GM12865 (cell line): ENCODE measurements around the gene RTKN2.

Source experiments
- DNase-seq: peaks from one replicate; pipeline ENCODE4 v3.0.0; 2010; ENCODE audit warnings: low read depth
- H3K4me3 ChIP-seq: 2 replicates; pipeline ENCODE4 v1.5.1; 2011; ENCODE audit warnings: mild to moderate bottlenecking, low read depth, low read length, control low read depth
- TF ChIP-seq, protein P1 (sequence below): IDR thresholded peaks from 2 replicates; pipeline ENCODE4 v1.5.1; 2011; ENCODE audit warnings: low read length, control low read depth, low read depth, inconsistent platforms; ENCODE audit not compliant: insufficient read depth; ENCODE audit errors: missing control alignments

Gene RTKN2

DNA sequence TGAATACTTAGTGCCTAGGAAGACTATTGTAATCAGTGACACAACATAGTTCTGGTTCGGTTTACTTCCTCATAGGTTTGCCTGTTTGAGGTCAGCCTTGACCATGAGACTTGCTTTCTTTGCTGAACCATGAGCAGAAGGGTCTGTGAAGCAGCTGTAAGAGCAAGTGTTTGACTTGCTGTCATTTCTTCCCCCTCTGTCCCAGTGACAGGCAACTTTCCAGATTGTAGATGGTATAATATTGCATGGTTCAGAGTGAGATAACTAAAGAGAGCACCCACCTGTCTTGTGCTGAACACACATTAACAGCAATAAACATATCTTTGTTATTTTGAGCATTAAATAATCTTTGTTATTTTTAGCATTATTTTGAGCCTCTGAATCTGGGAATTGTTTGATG is 9.3 kb upstream of the RTKN2 start:
- TF ChIP-seq, protein P1, sequence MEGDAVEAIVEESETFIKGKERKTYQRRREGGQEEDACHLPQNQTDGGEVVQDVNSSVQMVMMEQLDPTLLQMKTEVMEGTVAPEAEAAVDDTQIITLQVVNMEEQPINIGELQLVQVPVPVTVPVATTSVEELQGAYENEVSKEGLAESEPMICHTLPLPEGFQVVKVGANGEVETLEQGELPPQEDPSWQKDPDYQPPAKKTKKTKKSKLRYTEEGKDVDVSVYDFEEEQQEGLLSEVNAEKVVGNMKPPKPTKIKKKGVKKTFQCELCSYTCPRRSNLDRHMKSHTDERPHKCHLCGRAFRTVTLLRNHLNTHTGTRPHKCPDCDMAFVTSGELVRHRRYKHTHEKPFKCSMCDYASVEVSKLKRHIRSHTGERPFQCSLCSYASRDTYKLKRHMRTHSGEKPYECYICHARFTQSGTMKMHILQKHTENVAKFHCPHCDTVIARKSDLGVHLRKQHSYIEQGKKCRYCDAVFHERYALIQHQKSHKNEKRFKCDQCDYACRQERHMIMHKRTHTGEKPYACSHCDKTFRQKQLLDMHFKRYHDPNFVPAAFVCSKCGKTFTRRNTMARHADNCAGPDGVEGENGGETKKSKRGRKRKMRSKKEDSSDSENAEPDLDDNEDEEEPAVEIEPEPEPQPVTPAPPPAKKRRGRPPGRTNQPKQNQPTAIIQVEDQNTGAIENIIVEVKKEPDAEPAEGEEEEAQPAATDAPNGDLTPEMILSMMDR, result no peak
- DNase-seq, result no peak
- H3K4me3 ChIP-seq, result no peak overlapping the region

DNA sequence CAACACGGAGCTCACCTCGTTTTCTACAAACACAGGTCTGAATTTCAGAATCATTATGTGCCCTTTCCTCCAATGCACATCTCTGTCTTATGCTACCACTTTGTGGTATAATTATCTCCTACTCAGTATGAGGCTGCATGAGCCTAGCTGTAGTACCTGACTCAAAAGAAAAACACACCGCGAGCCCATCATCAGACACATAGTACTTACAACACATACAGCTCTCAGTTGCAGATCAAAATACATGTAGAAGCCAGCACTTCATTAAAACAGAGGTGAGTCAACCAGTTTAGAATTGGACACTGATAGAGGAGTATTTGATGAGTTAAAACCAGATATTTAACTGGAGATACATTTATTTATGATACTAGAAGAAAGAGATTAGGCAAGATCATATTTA is 1.4 kb upstream of the RTKN2 start:
- TF ChIP-seq, protein P1, result no peak
- no peak for DNase-seq
- no peak overlapping the region for H3K4me3 ChIP-seq

DNA sequence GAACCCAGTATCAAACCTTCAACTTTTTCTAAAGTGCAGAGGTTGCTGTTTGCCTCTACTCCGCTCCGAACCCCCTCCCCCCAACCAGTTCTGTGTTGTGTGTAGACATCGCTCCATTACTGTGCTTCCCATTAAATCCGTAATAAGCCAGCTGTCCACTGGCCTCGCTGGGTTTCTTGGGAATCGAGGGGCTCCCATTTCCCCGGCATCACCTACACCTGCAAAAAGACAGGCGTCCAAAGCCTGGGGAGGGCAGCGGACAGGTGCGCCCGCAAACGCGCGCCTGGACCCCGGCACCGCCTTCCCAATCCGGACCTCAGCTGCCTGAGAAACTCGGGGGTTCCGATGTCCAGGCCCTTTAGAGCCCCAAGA is 631 bp downstream of the RTKN2 start:
- DNase-seq, result no peak
- TF ChIP-seq, protein P1, result no peak
- peak overlapping the region; percentile 55 for H3K4me3 ChIP-seq

DNA sequence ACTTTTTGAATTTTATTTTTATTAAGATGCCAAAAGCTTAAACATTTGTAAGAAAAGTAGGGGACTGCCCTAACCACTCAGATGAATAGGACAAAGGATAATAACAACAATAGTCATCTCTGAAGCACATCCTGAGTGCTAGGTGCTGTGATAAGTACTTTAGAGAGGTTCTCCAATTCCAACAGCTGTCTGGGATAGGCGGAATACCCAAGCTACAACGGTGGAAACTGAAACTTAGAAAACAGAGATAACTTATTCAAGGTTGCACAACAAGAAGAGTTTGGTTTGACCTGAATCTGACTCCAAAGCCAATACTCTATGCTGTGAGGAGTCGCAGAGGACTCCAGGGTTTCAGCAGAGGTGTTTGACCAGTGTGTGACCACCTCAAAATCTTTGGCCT is 2.0 kb downstream of the RTKN2 start:
- TF ChIP-seq, protein P1, result no peak
- no peak for DNase-seq
- no peak overlapping the region for H3K4me3 ChIP-seq

DNA sequence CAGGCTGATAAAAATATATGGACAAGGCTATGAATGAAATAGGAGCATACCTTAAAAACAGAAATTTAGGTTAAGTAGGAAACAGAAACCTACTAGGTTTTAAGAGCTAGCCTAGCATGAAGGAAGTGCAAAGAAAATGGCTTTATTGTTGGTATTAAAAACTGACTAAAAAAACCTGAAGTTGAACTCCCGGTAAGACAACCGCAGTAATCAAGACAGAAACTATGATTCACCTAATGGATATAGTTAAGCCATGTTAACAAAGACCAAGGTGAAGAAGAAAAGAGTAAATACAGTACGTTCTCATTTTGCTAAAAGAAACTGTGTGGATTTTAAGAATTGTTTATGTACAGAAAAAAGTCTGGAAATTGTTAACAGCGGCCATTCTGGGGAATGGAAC is 2.5 kb downstream of the RTKN2 start:
- TF ChIP-seq, protein P1, result no peak
- no peak overlapping the region for H3K4me3 ChIP-seq
- DNase-seq, result no peak

DNA sequence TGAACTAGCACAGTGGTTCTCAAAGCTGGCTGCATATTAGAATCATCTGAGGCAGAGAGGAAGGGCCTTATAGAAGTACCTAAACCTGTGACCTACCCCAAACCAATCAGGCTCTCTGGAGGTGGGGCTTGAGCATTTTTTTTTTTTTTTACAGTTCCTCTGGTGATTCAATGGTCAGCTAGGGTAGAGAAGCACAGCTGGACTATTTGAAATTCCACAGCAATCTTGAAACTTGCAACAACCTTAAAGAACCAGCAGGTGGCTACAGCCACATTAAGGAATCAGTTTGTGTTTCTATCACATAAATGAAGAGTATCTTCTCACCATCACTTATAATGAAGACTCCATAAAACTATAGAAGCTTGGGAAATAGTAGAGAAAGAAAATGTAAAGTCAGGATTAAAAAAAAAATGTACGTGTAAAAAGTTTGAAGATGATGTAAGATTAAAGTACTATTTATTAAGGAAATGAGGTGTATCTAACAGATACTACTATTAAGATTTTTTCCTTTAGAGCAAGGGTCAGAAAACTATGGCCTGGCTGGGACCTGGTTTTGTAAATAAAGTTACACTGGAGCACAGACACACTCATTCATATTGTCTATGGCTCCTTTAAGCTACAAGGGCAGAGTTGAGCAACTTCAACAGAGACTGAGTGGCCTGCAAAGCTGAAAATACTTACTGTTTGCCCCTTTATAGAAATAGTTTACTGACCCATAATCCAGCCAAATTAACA is 3.8 kb downstream of the RTKN2 start:
- peak; percentile 43 for DNase-seq
- TF ChIP-seq, protein P1, result peak; percentile 46

DNA sequence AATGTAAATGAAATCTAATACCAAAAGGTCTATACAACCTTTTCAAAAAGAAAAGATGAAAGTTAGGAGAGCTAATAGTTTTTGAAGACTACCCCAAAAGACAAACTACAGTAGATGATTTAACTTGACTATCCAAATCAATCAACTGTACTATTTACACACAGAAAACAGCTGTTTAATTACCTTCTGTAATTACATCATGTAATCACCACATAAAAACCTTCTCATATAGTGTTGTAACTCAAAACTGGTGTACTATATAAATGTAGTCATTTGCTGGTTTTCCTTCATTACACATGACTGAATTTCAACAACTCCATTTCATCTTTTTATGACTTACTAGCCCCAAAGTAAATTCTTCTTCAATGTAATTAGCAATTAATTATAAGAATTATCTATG is 4.5 kb downstream of the RTKN2 start:
- TF ChIP-seq, protein P1, result no peak
- H3K4me3 ChIP-seq, result no peak overlapping the region
- no peak for DNase-seq

More for the DNA sequence above, 3.8 kb downstream of the RTKN2 start:
- no peak overlapping the region for H3K4me3 ChIP-seq
